HG02870 (cell line): ENCODE measurements around the gene CXCR6.
"Not testable (repeated sequence)": the region's sequence is repeated elsewhere in the genome, so short reads cannot be mapped to it uniquely, and the experiment has no call there.

Experiments used
- ATAC-seq: cut with Tn5 transposase; IDR thresholded peaks from one replicate; pipeline ENCODE4 v1.9.1; 2021; ENCODE audit warnings: mild to moderate bottlenecking, moderate library complexity; ENCODE audit not compliant: unreplicated experiment

CXCR6 gene

GRCh38 chr3:45986303-45986982 lies 43.2 kb downstream of the CXCR6 start:
- ATAC-seq: no peak

- ATAC-seq: no peak
Measured at GRCh38 chr3:45987368-45988291, 44.4 kb downstream of the CXCR6 start.

GRCh38 chr3:45988362-45988761 lies 45.1 kb downstream of the CXCR6 start:
- ATAC-seq: no peak

- no peak for ATAC-seq
Measured at GRCh38 chr3:45988804-45989203, 45.5 kb downstream of the CXCR6 start.

- no peak for ATAC-seq
Measured at GRCh38 chr3:45990181-45990580, 46.9 kb downstream of the CXCR6 start.

GRCh38 chr3:45991341-45991740 lies 48.1 kb downstream of the CXCR6 start:
- no peak for ATAC-seq

- ATAC-seq: no peak
Measured at GRCh38 chr3:45992133-45992729, 49.0 kb downstream of the CXCR6 start.

- no peak for ATAC-seq
Measured at GRCh38 chr3:45992821-45993221, 49.6 kb downstream of the CXCR6 start.

GRCh38 chr3:45993421-45994027 lies 50.3 kb downstream of the CXCR6 start:
- ATAC-seq: no peak

- peak; percentile 9 for ATAC-seq
Measured at GRCh38 chr3:45994419-45995235, 51.4 kb downstream of the CXCR6 start.

- ATAC-seq: peak; percentile 83
Measured at GRCh38 chr3:45995236-45996192, 52.2 kb downstream of the CXCR6 start, which contains the start of gene FYCO1. Gene FYCO1 (minus strand): TSS chr3:45995824. CDS start chr3:45984910, 10,914 bp downstream.

GRCh38 chr3:45997499-45997898 lies 54.2 kb downstream of the CXCR6 start:
- ATAC-seq: not testable (repeated sequence)

- ATAC-seq: no peak
Measured at GRCh38 chr3:45997942-45998341, 54.7 kb downstream of the CXCR6 start.
